ENCODE results near the gene DVL3. TPM values are rescaled to one million over a fixed set of nuclear protein-coding genes. Genes with fewer than 3 reads are reported as not detected.

Gene DVL3
- polyA plus RNA-seq, 3 donors = 65.4 to 89.1 (median 83.6) TPM

DNA sequence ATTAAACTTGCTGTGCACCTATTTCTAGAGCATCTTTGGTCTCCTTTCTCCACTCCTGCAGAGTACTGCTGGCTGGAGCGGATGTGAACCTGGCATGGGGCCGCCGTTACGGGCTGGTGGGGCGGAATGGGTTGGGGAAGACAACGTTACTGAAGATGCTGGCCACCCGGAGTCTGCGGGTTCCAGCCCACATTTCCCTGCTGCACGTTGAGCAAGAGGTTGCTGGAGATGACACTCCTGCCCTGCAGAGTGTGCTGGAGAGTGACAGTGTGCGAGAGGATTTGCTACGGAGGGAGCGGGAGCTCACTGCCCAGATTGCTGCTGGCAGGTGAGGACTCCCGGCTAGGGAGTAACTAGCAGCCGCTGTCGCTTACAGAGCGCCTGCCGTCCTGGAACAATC lies 32.9 kb downstream of the DVL3 start:
- DNase-seq (ENCODE audit: extremely low read depth in 1 of 11, low read depth in 9 of 11, low spot score in 4 of 11) = no peak

DNA sequence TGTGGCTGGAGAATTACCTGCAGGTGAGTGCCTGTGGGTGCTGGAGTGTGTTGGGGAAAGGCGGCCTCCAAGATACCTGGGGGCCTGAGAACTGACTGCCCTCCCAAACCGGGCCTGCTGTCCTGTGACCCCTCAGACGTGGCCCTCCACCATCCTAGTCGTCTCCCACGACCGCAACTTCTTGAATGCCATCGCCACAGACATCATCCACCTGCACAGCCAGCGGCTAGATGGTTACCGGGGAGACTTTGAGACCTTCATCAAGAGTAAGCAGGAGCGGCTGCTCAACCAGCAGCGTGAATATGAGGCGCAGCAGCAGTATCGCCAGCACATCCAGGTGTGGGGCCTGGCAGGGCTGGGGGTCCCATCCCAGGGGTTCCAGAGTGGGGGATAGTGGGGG lies 34.2 kb downstream of the DVL3 start:
- DNase-seq (ENCODE audit: extremely low read depth in 1 of 11, low read depth in 9 of 11, low spot score in 4 of 11) = no peak

DNA sequence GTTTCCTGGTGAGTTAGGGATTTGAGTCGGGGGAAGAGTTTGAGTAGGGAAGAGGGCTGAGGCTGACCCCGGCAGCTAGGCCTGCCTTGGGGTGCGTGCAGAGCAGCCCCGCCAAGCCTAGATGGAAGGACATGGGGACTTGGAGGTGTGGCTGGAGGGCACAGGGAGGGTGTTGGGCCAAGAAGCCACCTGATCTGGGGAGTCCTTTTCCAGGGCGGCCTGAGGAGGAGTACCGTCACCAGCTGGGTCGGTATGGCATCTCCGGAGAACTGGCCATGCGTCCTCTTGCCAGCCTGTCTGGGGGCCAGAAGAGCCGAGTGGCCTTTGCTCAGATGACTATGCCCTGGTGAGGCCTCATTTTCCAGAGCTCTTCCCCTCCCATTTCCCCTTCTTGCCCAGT lies 37.7 kb downstream of the DVL3 start:
- DNase-seq (ENCODE audit: extremely low read depth in 1 of 11, low read depth in 9 of 11, low spot score in 4 of 11) = no peak

DNA sequence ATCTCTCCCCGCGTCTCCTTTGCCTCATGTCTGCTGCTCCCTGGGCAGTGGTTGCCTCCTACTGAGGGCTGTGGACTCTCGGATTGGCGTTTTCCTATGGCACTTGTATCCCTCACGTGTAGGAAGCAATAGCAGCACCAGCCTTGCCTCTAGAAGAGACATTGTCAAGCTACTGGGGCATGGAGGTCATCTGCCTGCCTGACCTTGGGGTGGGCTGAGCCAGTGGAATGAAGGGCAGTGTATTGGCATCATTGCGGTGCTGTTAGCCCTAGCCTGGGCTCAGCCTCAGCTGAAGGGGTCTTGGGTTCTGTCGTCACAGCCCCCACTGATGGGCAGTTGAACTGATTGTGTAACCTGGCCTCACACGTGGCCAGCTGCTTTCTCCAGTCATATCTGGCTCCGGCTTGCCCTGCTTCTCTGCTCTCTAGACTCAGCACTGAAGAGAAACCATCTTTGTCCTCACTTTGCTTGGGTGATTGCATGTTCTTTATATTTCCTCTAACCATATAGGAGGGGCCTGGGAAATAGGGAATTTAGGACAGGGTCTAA lies 38.9 kb downstream of the DVL3 start:
- no peak for DNase-seq (ENCODE audit: extremely low read depth in 1 of 11, low read depth in 9 of 11, low spot score in 4 of 11)

DNA sequence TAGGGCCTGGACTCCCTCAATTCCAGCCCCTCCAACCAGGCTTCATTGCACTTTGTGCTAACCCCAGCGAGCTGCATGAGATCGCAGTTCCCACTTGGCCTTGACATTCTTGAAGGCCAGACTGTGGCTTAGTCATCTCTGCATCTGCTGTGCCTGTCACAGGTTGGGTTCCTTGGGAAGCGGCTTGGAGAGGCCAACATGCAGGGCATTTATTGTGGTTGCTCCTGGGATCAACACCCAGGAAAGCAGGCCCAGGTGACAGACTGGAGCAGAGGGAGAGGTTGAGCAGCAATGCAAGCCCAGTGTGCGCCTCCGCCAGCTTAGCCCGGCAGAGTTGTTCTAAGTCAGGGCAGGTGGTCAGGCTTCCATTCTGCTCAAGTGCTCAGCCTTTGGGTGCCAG lies 41.4 kb downstream of the DVL3 start:
- DNase-seq (ENCODE audit: extremely low read depth in 1 of 11, low read depth in 9 of 11, low spot score in 4 of 11) = no peak

DNA sequence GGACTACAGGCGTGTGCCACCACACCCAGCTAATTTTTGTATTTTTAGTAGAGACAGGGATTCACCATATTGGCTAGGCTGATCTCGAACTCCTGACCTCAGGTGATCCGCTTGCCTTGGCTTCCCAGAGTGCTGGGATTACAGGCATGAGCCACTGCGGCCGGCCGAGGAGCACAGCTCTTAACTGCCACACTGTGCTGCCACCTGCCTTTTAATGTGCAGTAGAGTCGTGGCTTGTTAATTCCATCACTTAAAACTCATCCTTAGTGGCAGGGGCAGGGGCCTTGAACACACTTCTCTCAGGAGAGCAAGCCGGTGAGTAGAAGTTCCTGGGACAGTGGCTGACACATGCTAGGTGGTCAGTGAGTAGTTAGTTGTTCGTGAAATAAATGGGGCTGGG lies 43.3 kb downstream of the DVL3 start:
- no peak for DNase-seq (ENCODE audit: extremely low read depth in 1 of 11, low read depth in 9 of 11, low spot score in 4 of 11)

DNA sequence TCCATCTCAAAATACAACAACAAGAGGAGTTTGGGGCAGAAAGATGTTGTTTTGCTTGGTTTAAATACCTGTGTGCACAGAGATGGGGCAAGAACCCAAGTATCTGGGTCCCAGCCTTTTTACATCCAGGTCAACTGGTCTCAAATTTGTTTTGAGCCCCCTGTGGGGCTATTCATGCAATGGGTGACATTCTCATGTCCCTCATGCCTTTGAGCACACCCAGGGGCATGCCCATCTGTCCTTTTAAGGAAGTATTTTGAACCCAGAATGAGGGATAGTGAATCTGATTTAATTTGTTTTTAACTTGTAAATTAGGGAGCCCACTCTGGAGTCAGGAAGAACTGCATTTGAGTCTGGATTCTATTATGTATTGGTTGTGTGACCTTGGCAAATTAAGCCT lies 45.6 kb downstream of the DVL3 start:
- DNase-seq (ENCODE audit: extremely low read depth in 1 of 11, low read depth in 9 of 11, low spot score in 4 of 11) = no peak

DNA sequence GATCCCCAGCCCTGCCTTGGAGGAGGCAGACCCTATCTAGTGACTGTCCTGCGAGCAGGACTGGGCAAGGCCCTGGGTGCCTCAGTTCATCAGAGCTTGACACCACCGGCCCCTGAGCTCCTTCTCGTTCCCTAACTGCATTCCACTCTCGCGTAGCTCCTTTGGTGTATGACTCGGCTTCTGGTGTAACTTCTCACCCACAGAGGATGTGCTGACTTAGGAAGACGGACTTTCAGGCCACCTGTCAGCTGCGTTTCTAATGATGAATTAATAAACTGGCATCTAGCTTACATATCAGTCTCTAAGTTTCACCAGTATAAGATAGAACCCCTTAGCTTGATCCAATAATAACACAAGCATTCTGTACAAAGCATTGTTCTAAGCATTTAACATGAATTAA lies 48.3 kb downstream of the DVL3 start:
- no peak for DNase-seq (ENCODE audit: extremely low read depth in 1 of 11, low read depth in 9 of 11, low spot score in 4 of 11)

DNA sequence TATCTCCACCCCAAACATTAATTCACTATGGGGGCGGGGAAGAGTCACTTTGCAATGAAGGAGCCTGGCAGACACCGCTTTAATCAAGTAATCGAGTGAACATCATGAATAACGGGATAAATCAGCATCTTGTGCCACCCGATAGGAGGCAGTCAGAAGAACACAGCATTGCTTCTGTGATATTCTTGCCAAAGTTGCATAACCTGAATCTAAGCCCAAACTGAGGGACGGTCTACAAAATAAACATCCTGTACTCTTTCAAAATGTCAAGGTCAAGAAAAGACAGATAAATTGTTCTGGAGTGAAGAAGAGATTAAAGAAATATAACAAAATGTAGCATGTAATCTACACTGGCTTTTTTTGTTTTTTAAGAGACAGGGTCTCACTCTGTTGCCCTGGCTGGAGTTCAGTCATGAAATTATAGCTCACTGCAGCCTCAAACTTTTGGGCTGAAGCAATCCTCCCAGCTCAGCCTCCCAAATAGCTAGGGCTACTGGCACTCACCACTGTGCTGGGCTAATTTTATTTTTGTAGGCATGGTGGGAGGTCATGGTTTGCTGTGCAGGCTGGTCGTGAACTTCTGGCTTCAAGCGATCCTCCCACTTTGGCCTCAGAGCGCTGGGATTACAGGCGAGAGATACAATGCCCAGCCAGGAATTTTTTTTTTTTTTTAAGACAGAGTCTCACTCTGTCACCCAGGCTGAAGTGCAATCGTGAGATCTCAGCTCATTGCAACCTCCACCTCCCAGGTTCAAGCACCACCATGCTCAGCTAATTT lies 54.2 kb downstream of the DVL3 start:
- no peak for DNase-seq (ENCODE audit: extremely low read depth in 1 of 11, low read depth in 9 of 11, low spot score in 4 of 11)

DNA sequence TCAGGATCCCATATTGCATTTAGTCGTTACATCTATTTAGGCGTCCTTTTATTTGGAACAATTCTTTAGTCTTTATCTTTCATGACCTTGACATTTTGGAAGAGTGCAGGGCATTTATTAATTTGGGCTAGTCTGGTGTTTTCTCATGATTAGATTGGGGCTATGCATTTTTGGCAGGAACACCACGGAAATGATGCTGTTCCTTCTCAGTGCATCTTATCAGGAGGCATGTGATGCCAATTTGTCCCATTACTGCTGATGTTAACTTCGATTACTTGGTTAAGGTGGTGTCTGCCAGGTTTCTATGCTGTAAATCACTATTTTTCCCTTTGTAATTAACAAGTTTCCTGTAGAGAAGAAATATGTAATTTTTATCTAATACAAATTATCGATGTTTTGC lies 56.1 kb downstream of the DVL3 start:
- DNase-seq (ENCODE audit: extremely low read depth in 1 of 11, low read depth in 9 of 11, low spot score in 4 of 11) = no peak

DNA sequence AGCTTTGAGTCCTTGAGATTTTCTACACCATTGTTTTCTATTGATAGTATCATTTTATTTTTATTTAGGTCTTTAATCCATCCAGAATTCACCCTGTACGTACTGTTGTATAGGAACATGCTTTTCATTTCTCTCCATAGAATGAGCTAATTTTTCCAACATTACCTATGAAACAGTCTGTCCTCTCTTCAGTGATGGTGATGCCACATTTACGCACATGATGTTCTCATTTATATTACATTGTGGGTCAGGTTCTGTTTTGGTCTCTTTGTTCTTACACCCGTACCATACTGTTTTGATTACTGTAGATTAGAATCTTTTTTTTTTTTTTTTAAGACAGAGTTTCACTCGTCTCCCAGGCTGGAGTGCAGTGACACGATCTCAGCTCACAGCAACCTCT lies 56.5 kb downstream of the DVL3 start:
- DNase-seq (ENCODE audit: extremely low read depth in 1 of 11, low read depth in 9 of 11, low spot score in 4 of 11) = no peak

DNA sequence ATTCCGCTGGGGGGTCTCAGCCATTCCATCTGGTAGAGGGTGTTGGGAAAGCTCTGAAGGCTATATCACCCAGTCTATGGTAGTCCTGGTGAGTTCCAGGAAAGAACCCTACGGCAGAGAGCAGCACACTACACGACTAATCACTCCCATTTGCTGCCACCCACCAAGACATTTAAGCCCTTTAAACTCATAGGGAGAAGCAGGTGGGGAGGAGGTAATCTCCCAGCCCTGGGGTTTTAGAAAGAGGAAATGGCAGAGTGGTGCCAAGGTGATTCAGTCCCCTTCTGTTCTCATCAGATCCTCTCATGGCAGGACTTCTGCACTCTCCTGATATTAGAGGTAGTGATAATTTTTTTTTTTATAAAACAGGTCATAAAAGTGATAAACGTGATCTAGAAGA lies 63.6 kb downstream of the DVL3 start:
- no peak for DNase-seq (ENCODE audit: extremely low read depth in 1 of 11, low read depth in 9 of 11, low spot score in 4 of 11)

DNA sequence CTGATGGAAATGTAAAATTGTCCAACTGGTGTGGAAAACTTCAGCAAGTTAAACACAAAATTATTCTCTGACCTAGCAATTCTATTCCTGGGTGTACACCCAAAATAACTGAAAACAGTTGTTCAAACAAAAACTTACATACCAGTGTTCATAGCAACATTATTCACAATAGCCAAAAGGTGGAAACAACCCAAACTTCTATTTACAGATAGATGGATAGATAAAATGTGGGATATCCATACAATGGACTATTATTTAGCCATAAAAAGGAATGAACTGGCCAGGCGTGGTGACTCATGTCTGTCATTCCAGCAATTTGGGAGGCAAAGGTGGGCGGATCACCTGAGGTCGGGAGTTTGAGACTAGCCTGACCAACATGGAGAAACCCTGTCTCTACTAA lies 67.3 kb downstream of the DVL3 start:
- DNase-seq (ENCODE audit: extremely low read depth in 1 of 11, low read depth in 9 of 11, low spot score in 4 of 11) = no peak

Other genes starting within 250 kb of the DVL3 start
- 10 to 100 TPM; 49.7 to 75.7 (median 51.7) TPM for gene ABCC5, start 137.5 kb upstream of the DVL3 start, polyA plus RNA-seq (ENCODE audit: insufficient read length in 3 of 3)
- not detected for gene HTR3D, start 123.6 kb upstream of the DVL3 start, polyA plus RNA-seq (ENCODE audit: insufficient read length in 3 of 3)
- not detected for gene HTR3C, start 102.3 kb upstream of the DVL3 start, polyA plus RNA-seq (ENCODE audit: insufficient read length in 3 of 3)
- under 1 TPM in 1 of 3 donors, not detected in 2; 0.11 TPM for gene HTR3E, start 58.3 kb upstream of the DVL3 start, polyA plus RNA-seq (ENCODE audit: insufficient read length in 3 of 3)
- 10 to 100 TPM; 48.6 to 56.2 (median 49.6) TPM for gene EIF2B5, start 20.0 kb upstream of the DVL3 start, polyA plus RNA-seq (ENCODE audit: insufficient read length in 3 of 3)
- 100 to 1,000 TPM; 329 to 372 (median 369) TPM for gene AP2M1, start 19.5 kb downstream of the DVL3 start, polyA plus RNA-seq (ENCODE audit: insufficient read length in 3 of 3)
- 10 to 100 TPM; 57.6 to 71.1 (median 60.9) TPM for gene ABCF3, start 30.8 kb downstream of the DVL3 start, polyA plus RNA-seq (ENCODE audit: insufficient read length in 3 of 3)
- gene VWA5B2, start 74.2 kb downstream of the DVL3 start, polyA plus RNA-seq (ENCODE audit: insufficient read length in 3 of 3) = 1 to 10 TPM; 1.3 to 2.7 (median 1.8) TPM
- 10 to 100 TPM; 29.2 to 38.1 (median 35.1) TPM for gene ALG3, start 93.6 kb downstream of the DVL3 start, polyA plus RNA-seq (ENCODE audit: insufficient read length in 3 of 3)
- 1 to 10 TPM; 2.2 to 3.2 (median 3.0) TPM for gene EEF1AKMT4, start 94.3 kb downstream of the DVL3 start, polyA plus RNA-seq (ENCODE audit: insufficient read length in 3 of 3)
- under 1 TPM in 2 of 3 donors, not detected in 1; 0.17 to 0.33 TPM for gene CAMK2N2, start 106.2 kb downstream of the DVL3 start, polyA plus RNA-seq (ENCODE audit: insufficient read length in 3 of 3)
- not detected for gene ECE2, start 120.6 kb downstream of the DVL3 start, polyA plus RNA-seq (ENCODE audit: insufficient read length in 3 of 3)
- 100 to 1,000 TPM; 210 to 252 (median 223) TPM for gene PSMD2, start 143.9 kb downstream of the DVL3 start, polyA plus RNA-seq (ENCODE audit: insufficient read length in 3 of 3)
- 100 to 1,000 TPM; 171 to 242 (median 221) TPM for gene EIF4G1, start 159.2 kb downstream of the DVL3 start, polyA plus RNA-seq (ENCODE audit: insufficient read length in 3 of 3)
- gene FAM131A, start 182.2 kb downstream of the DVL3 start, polyA plus RNA-seq (ENCODE audit: insufficient read length in 3 of 3) = 10 to 100 TPM in 2 of 3 donors, 1 to 10 TPM in 1; 9.7 to 17.2 (median 12.9) TPM
- 10 to 100 TPM in 2 of 3 donors, 1 to 10 TPM in 1; 9.7 to 14.0 (median 11.5) TPM for gene CLCN2, start 206.2 kb downstream of the DVL3 start, polyA plus RNA-seq (ENCODE audit: insufficient read length in 3 of 3)
- gene POLR2H, start 206.3 kb downstream of the DVL3 start, polyA plus RNA-seq (ENCODE audit: insufficient read length in 3 of 3) = 100 to 1,000 TPM in 1 of 3 donors, 10 to 100 TPM in 2; 87.2 to 115 (median 91.0) TPM
- gene THPO, start 222.8 kb downstream of the DVL3 start, polyA plus RNA-seq (ENCODE audit: insufficient read length in 3 of 3) = 1 to 10 TPM; 1.8 to 2.4 (median 2.0) TPM
- gene CHRD, start 224.7 kb downstream of the DVL3 start, polyA plus RNA-seq (ENCODE audit: insufficient read length in 3 of 3) = 10 to 100 TPM; 10.5 to 19.0 (median 14.2) TPM

Measured in renal cortex interstitium (tissue), 11 donors.